WI38 (cell line): ENCODE results near the gene MCU.
"Not testable (repeated sequence)": the region's sequence is repeated elsewhere in the genome, so short reads cannot be mapped to it uniquely, and the experiment has no call there.

Experiments used
- H3K4me3 ChIP-seq: 2 replicates; pipeline ENCODE4 v1.5.1; 2011; ENCODE audit warnings: low read depth, mild to moderate bottlenecking, control low read depth, low read length
- CTCF ChIP-seq: IDR thresholded peaks from 2 replicates; pipeline ENCODE4 v1.5.1; 2012; ENCODE audit warnings: low read depth, mild to moderate bottlenecking, control low read depth, low read length

MCU gene

DNA sequence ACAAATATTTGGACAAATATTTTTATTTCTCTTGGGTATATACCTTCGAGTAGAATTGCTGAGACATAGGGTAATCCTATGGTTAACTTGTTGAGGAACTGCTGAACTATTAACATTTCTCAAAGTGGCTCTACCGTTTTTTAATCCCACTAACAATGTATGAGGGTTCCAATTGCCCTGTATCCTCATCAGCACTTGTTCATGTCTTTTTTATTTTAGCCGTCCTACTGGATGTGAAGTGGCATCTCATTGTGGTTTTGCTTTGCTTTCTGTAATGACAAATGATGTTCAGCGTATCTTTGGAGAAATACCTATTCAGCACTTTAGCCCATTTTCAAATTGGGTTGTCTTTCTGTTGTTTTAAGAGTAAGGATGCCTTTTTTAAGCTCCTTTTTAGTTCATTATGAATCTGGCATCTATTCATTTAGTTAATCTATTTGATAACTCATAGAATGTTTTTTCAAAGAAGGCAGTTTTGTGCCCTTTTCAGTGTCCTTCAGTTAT lies 40.0 kb downstream of the MCU start:
- no peak for TF ChIP-seq CTCF
- no peak overlapping the region for H3K4me3 ChIP-seq

- no peak for TF ChIP-seq CTCF
- H3K4me3 ChIP-seq, result no peak overlapping the region
These were observed 40.6 kb downstream of the MCU start for GRCh38 chr10:72732521-72732920.

DNA sequence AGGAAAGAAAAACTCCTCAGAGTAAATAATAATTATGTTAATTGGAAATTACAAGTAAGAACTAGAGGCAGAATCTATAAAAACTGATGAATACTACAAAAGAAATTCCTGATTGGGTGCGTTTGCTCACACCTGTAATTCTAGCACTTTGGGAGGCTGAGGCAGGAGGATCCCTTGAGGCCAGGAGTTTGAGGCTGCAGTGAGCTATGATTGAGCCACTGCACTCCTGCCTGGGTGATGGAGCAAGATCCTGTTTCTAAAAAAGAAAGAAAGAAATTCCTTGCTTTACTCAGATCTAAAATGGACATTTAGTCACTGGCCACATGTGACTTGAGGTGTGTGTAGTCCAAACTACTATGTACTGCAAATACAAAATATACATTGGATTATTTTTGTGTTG lies 42.0 kb downstream of the MCU start:
- no peak for TF ChIP-seq CTCF
- no peak overlapping the region for H3K4me3 ChIP-seq

GRCh38 chr10:72735288-72735936 lies 43.5 kb downstream of the MCU start:
- no peak for TF ChIP-seq CTCF
- no peak overlapping the region for H3K4me3 ChIP-seq

DNA sequence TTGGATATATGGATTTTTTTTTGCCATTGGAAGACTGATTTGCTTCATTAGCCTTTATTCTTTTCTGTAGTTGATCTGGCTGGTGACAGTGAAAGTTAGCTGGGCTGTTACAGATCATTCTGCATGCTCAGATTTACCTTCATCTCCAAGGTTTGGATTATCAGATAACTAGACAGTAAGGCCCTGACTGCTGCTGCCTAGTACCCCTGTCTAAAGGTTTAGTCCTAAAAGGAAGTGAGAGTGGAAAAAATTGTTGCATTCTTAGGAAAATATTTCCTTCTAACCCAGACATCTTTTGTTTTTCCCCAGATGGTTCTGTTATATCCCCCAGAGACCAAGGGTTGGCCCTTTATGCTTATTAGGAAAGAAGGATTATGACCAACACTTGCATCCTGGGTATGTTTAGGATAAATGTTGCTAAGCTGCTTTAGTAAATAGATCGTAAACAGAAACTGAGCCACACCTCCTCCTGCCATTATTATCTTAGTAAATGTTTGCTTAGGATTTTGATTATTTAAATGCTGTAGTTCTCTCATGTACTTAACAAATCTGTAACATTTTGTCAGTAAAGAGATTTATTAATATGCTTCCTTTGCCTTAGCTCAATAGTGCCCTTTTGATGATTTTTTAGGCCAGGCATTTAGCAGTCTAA lies 44.4 kb downstream of the MCU start:
- TF ChIP-seq CTCF, result no peak
- no peak overlapping the region for H3K4me3 ChIP-seq

DNA sequence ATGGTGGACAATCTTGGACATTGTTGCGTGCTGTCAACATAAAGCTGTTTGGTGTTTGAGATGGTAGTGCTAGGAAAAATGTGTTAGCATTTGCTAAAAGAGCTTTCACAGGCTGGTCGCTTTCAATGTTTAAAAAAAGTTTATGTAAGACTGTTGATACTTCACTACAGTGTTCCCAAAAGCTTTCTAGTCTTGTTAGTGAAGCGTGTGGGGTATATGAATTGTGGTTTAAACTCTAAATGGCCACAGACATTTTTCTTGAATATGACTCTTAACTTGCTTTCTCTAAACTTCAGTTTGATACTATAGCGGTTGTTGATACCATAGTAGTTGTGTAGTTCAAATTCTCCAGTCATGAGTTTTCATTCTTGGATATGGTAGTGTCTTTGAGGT lies 44.9 kb downstream of the MCU start:
- H3K4me3 ChIP-seq, result no peak overlapping the region
- no peak for TF ChIP-seq CTCF

DNA sequence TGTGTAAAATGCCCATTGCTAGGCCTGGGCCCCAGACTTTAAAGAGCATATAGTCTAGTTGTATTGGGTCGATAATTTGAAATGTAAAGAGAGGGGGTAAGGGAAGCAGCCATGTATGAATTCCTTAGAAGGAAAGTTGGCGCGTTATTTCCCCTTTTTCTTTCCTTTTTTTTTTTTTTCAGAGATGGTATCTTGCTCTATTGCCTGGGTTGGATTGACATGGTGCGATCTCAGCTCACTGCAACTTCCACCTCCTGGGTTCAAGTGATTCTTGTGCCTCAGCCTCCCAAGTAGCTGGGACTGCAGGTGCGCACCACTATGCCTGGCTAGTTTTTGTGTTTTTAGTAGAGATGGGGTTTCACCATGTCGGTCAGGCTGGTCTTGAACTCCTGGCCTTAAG lies 45.4 kb downstream of the MCU start:
- H3K4me3 ChIP-seq, result not testable (repeated sequence)
